GM12873 (cell line): ENCODE results near the gene HUNK.

Source experiments
- CTCF ChIP-seq: IDR thresholded peaks from 2 replicates; pipeline ENCODE4 v1.5.1; 2012; ENCODE audit warnings: low read depth, mild to moderate bottlenecking, moderate library complexity, low read length, control low read depth; ENCODE audit not compliant: insufficient read depth; ENCODE audit errors: missing control alignments

Gene HUNK

GRCh38 chr21:31915566-31915965 is 42.7 kb downstream of the HUNK start:
- no peak for TF ChIP-seq CTCF

GRCh38 chr21:31917108-31917507 is 44.3 kb downstream of the HUNK start:
- TF ChIP-seq CTCF: no peak

DNA sequence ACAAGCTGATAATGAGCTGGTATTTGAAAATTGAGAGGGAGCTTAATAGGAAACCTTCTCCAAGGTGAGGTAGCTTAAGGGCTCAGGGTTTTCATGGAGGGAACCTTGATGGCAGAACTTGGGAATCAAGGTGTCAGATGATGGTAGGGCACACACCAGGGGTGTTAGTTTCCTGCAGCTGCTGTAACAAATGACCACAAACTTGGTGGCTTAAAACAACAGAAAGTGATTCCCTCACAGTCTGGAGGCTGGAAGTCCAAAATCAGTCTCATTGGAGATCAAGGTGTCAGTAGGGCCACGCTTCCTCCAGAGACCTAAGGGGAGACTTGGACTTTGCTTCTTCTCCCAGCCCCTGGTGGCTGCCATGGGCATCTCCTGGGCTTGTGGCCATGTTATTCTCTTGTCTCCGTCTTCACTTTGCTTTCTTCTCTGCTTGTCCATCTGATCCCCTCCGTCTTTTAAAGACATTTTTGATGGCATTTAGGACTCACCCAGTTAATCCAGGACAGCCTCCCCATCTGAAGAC is 45.5 kb downstream of the HUNK start:
- TF ChIP-seq CTCF: peak; percentile 23

DNA sequence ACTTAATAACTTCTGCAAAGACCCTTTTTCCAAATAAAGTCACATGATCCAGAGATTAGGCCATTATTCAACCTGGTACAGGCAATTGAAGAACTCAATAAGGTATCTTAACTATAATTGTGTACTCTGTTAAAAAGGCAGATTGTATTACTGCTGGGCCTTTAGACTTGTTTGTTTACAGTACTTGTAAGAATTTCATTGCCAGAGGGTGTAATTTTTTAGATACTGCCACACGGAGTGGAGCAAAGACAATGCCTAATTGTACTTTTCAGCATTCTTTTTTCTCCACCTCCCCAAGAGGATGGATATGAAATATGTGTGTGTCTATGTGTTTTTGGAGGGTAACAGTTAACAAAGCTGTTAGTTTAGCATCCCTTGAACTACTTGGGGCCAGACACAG is 47.5 kb downstream of the HUNK start:
- TF ChIP-seq CTCF: no peak

- no peak for TF ChIP-seq CTCF
These were observed 48.3 kb downstream of the HUNK start for GRCh38 chr21:31921079-31921478.

- TF ChIP-seq CTCF: no peak
These were observed 50.1 kb downstream of the HUNK start for GRCh38 chr21:31922881-31923280.

- no peak for TF ChIP-seq CTCF
These were observed 50.9 kb downstream of the HUNK start for GRCh38 chr21:31923756-31924155.
